T-helper 22 cell (primary cell): ENCODE data around the gene UQCR11.
A peak's percentile ranks its signal among the peaks of the same experiment; 100 is the strongest.

Experiments used
- DNase-seq: peaks from one replicate; pipeline ENCODE4 v3.0.0-alpha.2; 2020; ENCODE audit warnings: low read depth

The UQCR11 gene

GRCh38 chr19:1615156-1615765, 10.0 kb upstream of the UQCR11 start:
- no peak for DNase-seq

DNA sequence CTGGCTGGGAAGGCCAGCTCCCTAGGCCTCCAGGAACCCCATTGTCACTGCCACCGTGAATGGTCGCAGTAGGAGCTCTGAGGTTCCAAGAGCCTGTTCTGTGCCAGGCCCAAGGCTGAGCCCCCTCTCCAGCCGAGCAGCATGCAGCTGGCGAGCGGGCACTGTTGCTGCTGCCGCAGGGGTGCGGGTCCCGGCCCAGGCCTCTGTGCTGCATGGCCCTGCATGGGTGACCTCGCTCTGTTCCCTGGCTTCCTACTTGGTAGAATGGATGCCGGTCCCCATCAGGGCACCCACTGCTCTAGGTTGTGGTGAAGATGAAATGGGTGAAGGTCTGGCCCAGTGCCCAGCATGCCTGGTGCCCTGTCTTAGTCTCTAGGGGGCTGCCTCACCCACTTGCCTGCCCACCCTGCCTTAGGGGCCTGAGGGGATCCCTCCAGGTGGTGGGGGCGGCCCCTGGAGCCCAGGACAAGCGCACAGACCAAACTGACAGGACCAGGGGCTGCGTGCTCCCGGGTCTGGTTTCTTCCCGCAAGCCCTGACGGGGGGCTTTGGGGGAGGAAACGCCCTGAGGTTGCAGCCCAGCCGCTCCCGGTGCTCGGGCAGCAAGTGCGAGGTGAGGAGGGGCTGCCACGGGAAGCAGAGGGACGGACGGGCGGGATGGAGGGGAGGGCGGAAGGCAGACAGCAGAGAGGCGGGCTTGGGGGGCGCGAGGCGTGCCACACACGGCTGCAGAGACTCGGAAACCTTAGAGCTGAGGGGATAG, 8.7 kb upstream of the UQCR11 start:
- no peak for DNase-seq

- DNase-seq: no peak
Observed at GRCh38 chr19:1613146-1613545, 7.9 kb upstream of the UQCR11 start.

GRCh38 chr19:1612114-1613086, 7.1 kb upstream of the UQCR11 start:
- no peak for DNase-seq

- DNase-seq: no peak
Observed at GRCh38 chr19:1611353-1611752, 6.1 kb upstream of the UQCR11 start.

- DNase-seq: no peak
Observed at GRCh38 chr19:1610579-1610978, 5.3 kb upstream of the UQCR11 start.

GRCh38 chr19:1609680-1610474, 4.6 kb upstream of the UQCR11 start:
- no peak for DNase-seq

DNA sequence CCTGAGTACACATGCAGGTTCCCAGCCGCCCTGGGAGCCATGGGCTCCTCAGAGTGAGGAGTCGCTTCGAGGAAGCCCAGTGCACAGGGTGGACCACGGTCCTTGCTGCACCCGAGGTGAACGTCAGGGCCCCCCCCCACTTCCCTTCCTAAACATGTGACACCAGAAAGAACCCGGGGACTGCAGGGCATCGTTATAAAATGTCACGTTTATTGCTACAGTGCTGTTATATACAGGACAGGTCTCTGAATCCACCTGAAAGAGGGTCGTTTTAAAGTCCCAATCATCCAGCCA, 3.8 kb upstream of the UQCR11 start:
- DNase-seq: no peak

DNA sequence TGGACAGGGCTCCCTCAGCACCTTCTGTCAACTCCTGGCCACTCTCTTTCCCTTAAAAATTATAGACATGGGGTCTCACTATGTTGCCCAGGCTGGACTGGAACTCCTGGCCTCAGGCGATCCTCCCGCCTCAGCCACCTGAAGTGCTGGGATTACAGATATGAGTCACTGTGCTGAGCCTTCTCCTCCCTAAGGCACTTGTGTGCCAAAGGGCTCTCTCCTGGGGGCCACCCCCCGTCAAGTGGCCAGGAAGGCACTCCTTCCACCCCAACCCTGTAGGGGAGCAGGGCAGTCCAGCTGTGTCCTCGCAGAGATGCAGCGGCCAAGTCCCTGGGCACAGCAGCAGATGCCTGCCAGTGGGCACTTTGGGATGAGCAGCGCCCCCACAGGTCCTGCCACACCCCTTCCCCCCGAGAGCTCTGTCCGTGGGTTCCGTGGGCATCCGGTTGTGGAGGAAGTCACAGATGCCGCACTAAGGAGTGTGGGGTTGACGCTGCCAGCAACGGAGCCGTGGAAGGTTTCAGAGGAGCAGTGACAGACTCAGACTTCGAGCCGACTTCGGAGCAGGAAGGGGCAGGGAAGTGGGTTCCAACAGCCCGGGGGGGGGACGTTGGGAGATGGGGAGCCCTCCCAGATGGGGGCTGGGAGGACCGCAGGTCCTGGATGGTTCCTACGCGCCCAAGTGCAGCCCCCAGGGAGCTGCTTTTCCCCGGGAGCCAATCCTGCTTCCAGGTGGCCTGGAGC, 3.3 kb upstream of the UQCR11 start:
- no peak for DNase-seq

GRCh38 chr19:1606138-1606651, 933 bp upstream of the UQCR11 start:
- no peak for DNase-seq

GRCh38 chr19:1602091-1602707, 3.1 kb downstream of the UQCR11 start:
- DNase-seq: no peak

DNA sequence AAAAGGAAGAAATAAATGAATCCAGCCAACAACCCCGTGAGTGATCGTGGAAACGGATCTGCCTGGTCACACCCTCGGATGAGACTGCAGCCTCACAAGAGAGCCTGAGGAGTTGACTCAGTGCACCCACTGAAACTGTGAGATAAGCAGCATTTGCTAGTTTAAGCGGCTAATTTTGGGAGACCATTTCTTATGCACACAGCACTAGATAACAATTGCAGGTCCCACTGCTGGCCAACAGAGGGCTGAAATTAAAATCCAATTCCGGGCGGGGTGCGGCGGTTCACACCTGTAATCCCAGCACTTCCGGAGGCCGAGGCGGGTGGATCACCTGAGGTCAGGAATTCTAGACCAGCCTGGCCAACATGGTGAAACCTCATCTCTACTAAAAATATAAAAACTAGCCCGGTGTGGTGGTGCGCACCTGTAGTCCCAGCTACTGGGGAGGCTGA, 3.6 kb downstream of the UQCR11 start:
- no peak for DNase-seq

DNA sequence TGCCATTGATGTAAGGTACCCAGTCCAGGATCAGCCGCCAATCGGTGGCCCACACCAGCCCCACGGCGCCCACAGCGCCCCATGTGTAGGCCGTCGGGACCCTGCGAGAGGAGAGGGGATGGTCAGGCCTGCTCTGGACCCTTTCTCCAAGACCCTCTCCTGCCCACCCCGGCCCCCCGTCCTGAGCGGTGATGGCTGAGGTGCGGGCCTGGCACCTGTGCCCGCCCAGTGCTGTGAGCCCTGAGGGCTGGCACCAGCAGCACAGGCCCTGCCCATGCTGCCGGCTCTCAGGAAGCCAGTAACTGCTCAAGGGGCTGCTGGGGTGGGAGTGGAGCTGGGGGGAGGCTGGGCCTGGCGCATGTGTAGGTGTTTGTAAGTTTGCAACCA, 5.8 kb downstream of the UQCR11 start:
- DNase-seq: no peak

DNA sequence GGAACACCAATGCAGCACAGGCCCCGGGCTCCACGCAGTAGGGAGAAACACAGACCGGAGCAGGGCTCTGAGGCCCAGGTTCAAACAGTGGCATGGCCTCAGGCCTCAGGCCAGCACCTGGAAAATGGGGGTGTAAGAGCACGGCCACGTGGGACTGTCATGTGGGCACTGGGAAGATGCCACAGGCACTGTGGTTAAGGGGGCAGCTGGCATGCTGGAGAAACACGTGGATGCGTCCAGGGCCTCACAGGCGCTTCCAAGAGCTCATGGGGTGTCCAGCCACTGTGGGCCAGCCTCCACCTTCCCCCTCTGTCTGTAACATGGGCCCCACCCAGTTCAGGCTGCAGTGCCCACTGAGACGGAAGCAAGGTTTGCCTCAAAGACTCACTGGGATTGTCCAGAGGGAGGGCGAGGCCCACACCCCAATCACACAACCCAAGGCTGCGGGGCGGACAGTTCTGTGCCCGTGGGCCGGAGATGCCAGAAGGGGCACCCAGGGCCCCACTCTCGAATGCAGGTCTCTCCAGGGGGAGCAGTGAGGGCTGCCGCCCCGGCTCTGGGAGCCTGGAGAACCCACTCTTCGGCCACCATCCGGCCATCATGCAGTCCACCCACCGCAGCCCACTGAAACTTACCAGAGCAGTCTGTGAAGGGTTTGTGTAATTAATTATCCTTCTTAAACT, 6.3 kb downstream of the UQCR11 start:
- no peak for DNase-seq

GRCh38 chr19:1593501-1593772, 11.8 kb downstream of the UQCR11 start:
- DNase-seq: no peak

GRCh38 chr19:1592755-1593500, 12.3 kb downstream of the UQCR11 start, which contains the start of gene MBD3:
Gene MBD3, minus strand, starts transcription at chr19:1592865. Its CDS starts 234 bp downstream, at chr19:1592631.
- DNase-seq: peak; percentile 78

GRCh38 chr19:1592024-1592754, 13.1 kb downstream of the UQCR11 start:
- DNase-seq: peak; percentile 70

- DNase-seq: no peak
Observed at GRCh38 chr19:1591421-1592023, 13.7 kb downstream of the UQCR11 start.
